GM19467 (cell line): ENCODE results near the gene MICOS13.
"Not testable (repeated sequence)": the region's sequence is repeated elsewhere in the genome, so short reads cannot be mapped to it uniquely, and the experiment has no call there.

Experiments used
- ATAC-seq: cut with Tn5 transposase; IDR thresholded peaks from one replicate; pipeline ENCODE4 v1.9.1; 2021; ENCODE audit warnings: mild to moderate bottlenecking, moderate library complexity; ENCODE audit not compliant: unreplicated experiment

Gene MICOS13

GRCh38 chr19:5702053-5702410 is 21.7 kb upstream of the MICOS13 start:
- ATAC-seq, result not testable (repeated sequence)

GRCh38 chr19:5700455-5701092 is 20.3 kb upstream of the MICOS13 start:
- ATAC-seq, result no peak

GRCh38 chr19:5698635-5699422 is 18.5 kb upstream of the MICOS13 start:
- no peak for ATAC-seq

- ATAC-seq, result no peak
Observed at GRCh38 chr19:5697890-5698634, 17.7 kb upstream of the MICOS13 start.

GRCh38 chr19:5697022-5697889 is 16.9 kb upstream of the MICOS13 start:
- ATAC-seq, result no peak

GRCh38 chr19:5696196-5697021 is 16.1 kb upstream of the MICOS13 start:
- no peak for ATAC-seq

- no peak for ATAC-seq
Observed at GRCh38 chr19:5695649-5696195, 15.4 kb upstream of the MICOS13 start.

GRCh38 chr19:5694956-5695648 is 14.8 kb upstream of the MICOS13 start:
- no peak for ATAC-seq

GRCh38 chr19:5694167-5694955 is 14.0 kb upstream of the MICOS13 start:
- no peak for ATAC-seq

- no peak for ATAC-seq
Observed at GRCh38 chr19:5693195-5694166, 13.2 kb upstream of the MICOS13 start.

GRCh38 chr19:5692723-5693194 is 12.4 kb upstream of the MICOS13 start:
- no peak for ATAC-seq

- no peak for ATAC-seq
Observed at GRCh38 chr19:5691822-5692722, 11.8 kb upstream of the MICOS13 start.

GRCh38 chr19:5690955-5691821 is 10.9 kb upstream of the MICOS13 start:
- no peak for ATAC-seq

GRCh38 chr19:5690125-5690954 is 10.0 kb upstream of the MICOS13 start, which contains the start of gene RPL36:
Gene RPL36, plus strand, starts transcription at chr19:5690295. Its CDS starts 213 bp downstream, at chr19:5690508.
- peak; percentile 51 for ATAC-seq
